GM10847 (cell line): Measurements from ENCODE around the gene CHST2.

Source experiments
- POLR2A ChIP-seq: IDR thresholded peaks from 2 replicates; pipeline ENCODE4 v1.6.1; 2011; ENCODE audit not compliant: insufficient read length; ENCODE audit errors: extremely low read depth

Gene CHST2, protein sequence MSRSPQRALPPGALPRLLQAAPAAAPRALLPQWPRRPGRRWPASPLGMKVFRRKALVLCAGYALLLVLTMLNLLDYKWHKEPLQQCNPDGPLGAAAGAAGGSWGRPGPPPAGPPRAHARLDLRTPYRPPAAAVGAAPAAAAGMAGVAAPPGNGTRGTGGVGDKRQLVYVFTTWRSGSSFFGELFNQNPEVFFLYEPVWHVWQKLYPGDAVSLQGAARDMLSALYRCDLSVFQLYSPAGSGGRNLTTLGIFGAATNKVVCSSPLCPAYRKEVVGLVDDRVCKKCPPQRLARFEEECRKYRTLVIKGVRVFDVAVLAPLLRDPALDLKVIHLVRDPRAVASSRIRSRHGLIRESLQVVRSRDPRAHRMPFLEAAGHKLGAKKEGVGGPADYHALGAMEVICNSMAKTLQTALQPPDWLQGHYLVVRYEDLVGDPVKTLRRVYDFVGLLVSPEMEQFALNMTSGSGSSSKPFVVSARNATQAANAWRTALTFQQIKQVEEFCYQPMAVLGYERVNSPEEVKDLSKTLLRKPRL

GRCh38 chr3:143119009-143119914 lies at the start of gene CHST2:
TSS of gene CHST2 (plus strand) at chr3:143119771. CDS start at chr3:143120817, 1,046 bp downstream.
- TF ChIP-seq POLR2A: peak; percentile 54

DNA sequence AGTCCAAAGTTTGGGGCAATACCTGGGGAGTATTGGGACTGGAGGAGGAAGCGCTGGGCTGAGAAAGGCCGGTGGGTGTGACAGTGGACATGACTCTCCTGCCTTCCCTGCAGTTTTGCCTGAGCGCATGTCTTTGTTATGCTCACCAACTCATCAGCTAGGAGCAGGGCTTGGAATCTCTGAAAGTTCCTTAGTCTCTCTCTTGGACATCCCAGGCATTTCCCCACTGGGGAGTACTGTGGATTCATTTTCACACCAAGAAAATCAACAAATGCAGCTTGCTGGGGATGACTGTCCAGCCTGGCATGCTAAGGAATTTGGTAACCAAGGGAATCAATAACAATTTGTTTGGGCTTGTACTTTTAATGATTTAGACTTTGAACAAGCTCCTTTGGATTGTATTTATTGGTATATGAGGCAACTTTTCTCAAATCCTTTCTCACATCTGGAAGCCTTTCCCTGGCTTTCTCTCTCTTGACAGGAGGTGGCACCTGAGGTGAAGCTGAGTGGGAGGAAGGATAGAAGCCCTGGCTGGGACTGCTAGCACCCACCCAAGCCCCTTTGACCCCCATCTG lies 48.5 kb upstream of the CHST2 start:
- TF ChIP-seq POLR2A: no peak

- no peak for TF ChIP-seq POLR2A
Measured at GRCh38 chr3:143071776-143072175, 47.8 kb upstream of the CHST2 start.

DNA sequence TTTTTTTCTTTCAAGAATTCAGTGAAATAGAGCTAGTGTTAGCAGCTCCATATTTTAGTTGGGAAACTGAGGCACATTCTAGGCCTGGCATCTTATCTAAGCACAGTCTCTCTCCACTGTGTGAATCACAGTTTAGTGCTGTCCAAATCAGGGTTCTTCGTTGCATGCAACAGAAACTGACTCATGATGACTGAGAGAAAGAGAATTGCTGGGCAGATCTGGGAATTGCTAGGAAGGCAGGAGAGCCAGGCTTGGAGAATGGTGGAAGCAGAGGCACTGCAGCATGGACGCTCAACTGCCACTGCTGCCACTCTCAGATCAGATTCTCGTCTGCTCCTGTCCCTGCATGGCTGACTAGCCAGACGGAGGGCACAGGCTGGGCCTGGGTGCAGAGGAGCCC lies 40.7 kb upstream of the CHST2 start:
- no peak for TF ChIP-seq POLR2A

- no peak for TF ChIP-seq POLR2A
Measured at GRCh38 chr3:143080196-143080595, 39.4 kb upstream of the CHST2 start.

GRCh38 chr3:143081365-143081764 lies 38.2 kb upstream of the CHST2 start:
- no peak for TF ChIP-seq POLR2A

DNA sequence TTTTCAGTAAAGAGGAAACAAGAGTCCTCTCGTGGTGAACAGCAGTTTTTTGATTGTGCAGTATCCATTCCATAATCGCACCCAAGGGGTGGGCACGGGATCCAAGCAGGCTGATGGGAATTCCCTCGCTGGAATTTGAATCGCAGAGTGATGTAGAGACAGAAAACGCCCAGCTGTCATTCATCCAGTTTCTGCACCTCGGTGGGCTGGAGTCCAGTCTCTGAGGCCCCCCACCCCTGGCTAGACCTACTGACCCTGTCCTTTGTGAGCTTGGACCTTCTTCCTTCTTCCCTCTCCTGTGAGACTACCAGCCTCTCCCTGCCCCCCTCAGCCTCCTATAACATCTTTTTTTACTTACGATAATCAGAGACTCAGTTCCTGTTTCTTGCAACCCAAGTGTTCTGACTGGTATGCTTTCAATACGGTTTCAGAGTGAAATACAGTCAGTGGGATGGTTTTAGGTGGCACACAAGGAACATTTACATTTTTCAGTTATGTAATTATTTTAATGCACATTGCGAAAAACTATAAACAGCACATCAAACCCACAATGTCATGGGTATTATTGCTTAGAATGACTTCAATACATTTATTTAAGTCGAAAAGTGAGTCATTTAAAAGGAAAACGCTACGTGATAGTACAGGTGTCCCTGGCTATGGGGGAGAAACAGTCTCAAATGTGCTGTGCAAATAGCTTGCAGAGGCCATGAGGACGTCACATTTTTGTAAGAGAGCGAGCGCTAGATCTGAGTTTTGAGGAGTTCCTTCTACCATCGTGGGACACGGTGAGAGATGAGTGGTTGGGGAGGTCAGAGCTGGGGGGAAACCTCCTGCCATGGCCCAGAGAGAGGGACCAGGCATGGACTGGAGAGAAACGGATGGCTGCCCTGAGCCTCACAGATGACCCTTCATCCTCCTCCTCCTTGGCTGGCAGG lies 37.5 kb upstream of the CHST2 start:
- TF ChIP-seq POLR2A: peak; percentile 7

DNA sequence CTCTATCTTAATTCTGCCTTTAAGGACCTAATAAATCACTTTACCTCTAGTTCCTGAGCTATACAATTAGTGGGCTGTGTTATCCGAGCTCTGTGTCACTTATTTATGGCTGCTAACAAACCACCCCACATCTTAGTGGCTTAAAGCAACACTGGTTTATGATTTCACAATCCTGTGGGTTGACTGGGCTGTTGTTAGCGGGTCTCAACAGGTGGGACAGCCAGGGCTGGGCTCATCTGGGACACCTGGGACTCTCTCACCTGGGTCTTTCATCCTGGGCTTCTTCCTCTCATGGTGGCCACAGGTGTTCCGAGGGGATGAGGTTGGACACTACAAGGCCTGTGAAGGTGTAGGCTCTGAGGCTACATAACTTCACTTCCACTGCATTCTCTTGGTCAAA lies 35.8 kb upstream of the CHST2 start:
- TF ChIP-seq POLR2A: no peak

DNA sequence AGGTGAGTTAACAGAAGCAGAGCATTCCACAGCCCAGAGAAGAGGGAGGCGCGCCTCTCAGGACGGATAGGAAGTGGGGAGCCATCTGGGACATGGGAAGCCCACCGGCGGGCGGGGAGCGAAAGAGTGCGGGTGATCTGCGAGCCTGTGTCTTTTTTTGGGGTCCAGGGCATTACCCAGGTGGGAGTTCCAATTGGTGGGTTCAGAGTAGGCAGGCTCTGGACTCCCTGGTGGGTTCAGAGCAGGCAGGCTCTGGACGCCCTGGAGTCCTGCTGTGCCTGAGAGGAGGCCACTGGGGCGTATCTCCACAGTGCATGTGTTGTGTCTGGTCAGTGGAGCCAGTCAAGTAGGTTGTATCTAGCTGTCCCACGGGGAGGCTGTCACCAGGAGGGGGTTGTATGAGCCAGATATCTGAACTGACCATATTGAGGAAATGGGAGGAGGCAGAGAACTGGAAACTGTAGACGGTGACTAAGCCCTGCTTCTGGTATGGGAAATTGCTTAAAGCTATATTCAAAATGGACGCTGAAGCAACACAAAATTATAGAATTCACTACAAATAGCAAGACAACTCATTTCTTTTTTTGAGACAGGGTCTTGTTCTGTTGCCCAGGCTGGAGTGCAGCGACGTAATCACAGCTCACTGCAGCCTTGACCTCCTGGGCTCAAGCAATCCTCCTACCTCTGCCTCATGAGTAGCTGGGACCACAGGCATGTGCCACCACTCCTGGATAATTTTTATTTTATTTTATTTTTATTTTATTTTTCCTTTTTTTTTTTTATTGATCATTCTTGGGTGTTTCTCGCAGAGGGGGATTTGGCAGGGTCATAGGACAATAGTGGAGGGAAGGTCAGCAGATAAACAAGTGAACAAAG lies 34.5 kb upstream of the CHST2 start:
- no peak for TF ChIP-seq POLR2A

- TF ChIP-seq POLR2A: no peak
Measured at GRCh38 chr3:143088835-143089234, 30.7 kb upstream of the CHST2 start.

DNA sequence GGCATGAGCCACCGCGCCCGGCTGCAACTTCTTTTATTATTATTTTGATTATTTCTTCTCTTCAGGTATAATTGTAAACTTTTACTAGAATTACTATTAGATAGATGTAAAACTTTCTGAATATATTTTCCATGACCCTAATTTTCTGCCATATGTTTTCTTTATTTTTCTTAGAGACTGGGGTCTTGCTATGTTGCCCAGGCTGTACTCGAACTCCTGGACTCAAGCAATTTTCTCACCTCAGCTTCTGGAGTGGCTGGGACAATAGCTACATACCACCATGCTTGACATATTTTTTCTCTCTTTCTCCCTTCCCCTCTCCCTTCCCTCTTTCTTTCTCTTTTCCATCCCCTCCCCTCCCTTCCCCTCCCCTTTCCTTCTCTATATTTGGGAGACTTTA lies 29.6 kb upstream of the CHST2 start:
- no peak for TF ChIP-seq POLR2A

- TF ChIP-seq POLR2A: no peak
Measured at GRCh38 chr3:143090486-143090885, 29.1 kb upstream of the CHST2 start.
